K562 (cell line): ENCODE results near the gene NCL. TPM values are rescaled to one million over a fixed set of nuclear protein-coding genes. Genes with fewer than 3 reads are reported as not detected.

ENCODE experiments used
- ATAC-seq: fragments of 200-7000 bp; cut with Tn5 transposase; 3 replicates; pipeline ENCODE4 v1.9.1; 2020; ENCODE audit warnings: moderate library complexity
- Bru-seq: library from RNA; stranded (reverse); fragments of 400-500 nt; gene quantifications from one replicate; lab custom pipeline; 2021; lab: Mats Ljungman, UMichigan
- BruChase-seq, 2 experiments: library from RNA; stranded (reverse); fragments of 400-500 nt; gene quantifications; one replicate each; lab custom pipeline; 2021; lab: Mats Ljungman, UMichigan
- BruUV-seq: library from RNA; stranded (reverse); fragments of 400-500 nt; replicated peaks from 2 replicates; lab custom pipeline; 2021; lab: Mats Ljungman, UMichigan
- CTCF ChIA-PET: fragments of 300-600 bp; formaldehyde crosslinking; extraction: SDS; loops from one replicate; lab custom pipeline; 2021; ENCODE audit warnings: low intra/inter-chr PET ratio; lab: Yijun Ruan, JAX
- POLR2A ChIA-PET: fragments of 300-600, 350-650 bp; sonication (Branson Sonifier 250); formaldehyde crosslinking; extraction: SDS; loops from one replicate; lab custom pipeline; 2021; ENCODE audit warnings: antibody characterized with exemption, inconsistent platforms; lab: Yijun Ruan, JAX
- DNase-seq, 4 experiments: peaks; one replicate each; pipeline versions ENCODE4 v3.0.0 to v3.0.0-alpha.2; 2011 to 2018; ENCODE audit warnings: low spot score in 3 of 4, mixed read lengths in 3 of 4; ENCODE audit errors: extremely low read depth in 1 of 4
- FAIRE-seq: peaks from 2 replicates; lab custom pipeline; 2011; peaks lifted over from hg19 to GRCh38; lab: Jason Lieb, UNC
- H2AFZ ChIP-seq: 2 replicates; pipeline ENCODE4 v1.6.0; 2011; ENCODE audit warnings: low read depth, low read length, control low read depth, inconsistent platforms
- H3K27ac ChIP-seq: fragments of 200-600 bp; 3 replicates; pipeline ENCODE4 v1.8.0; 2011; ENCODE audit warnings: low read depth, mild to moderate bottlenecking, control low read depth, inconsistent platforms, low read length, moderate library complexity, mixed read lengths; ENCODE audit errors: extremely low read depth
- H3K27me3 ChIP-seq, 2 experiments: fragments of 300-600 bp in 1 of 2; 2 replicates in 1 of 2; 3 replicates in 1 of 2; pipeline versions ENCODE4 v1.6.0 to v1.8.0; 2011; ENCODE audit warnings: inconsistent platforms in 2 of 2, low read length in 2 of 2, mild to moderate bottlenecking in 1 of 2, mixed read lengths in 1 of 2, moderate library complexity in 1 of 2; ENCODE audit not compliant: control insufficient read depth in 2 of 2, insufficient read depth in 2 of 2
- H3K36me3 ChIP-seq: fragments of 300-600 bp; 3 replicates; pipeline ENCODE4 v1.8.0; 2011; ENCODE audit warnings: mild to moderate bottlenecking, low read length, inconsistent platforms; ENCODE audit not compliant: control insufficient read depth, insufficient read depth
- H3K4me1 ChIP-seq, 2 experiments: fragments of 200-600 bp in 1 of 2; replicated peaks in 1 of 2; 2 replicates in 1 of 2; 3 replicates in 1 of 2; pipeline versions ENCODE4 v1.5.1 to v1.8.0; 2011; ENCODE audit warnings: inconsistent platforms in 2 of 2, low read length in 2 of 2, mild to moderate bottlenecking in 1 of 2, mixed read lengths in 1 of 2, moderate library complexity in 1 of 2; ENCODE audit not compliant: control insufficient read depth in 2 of 2, insufficient read depth in 2 of 2
- H3K4me2 ChIP-seq: 2 replicates; pipeline ENCODE4 v1.6.1; 2011; ENCODE audit warnings: low read length, control low read depth, inconsistent platforms, mixed read lengths; ENCODE audit not compliant: insufficient read depth
- H3K4me3 ChIP-seq: fragments of 200-600 bp; sonication (generic), shearing (Covaris generic); 2 replicates; pipeline ENCODE4 v1.5.1; 2016; ENCODE audit warnings: control low read depth, inconsistent platforms
- H3K79me2 ChIP-seq: fragments of 200-600 bp; 3 replicates; pipeline ENCODE4 v1.8.0; 2011; ENCODE audit warnings: low read length, inconsistent platforms; ENCODE audit not compliant: control insufficient read depth, insufficient read depth
- H3K9ac ChIP-seq, 2 experiments: 2 replicates each; pipeline versions ENCODE4 v1.6.0 to v1.6.1; 2011; ENCODE audit warnings: low read depth in 2 of 2, low read length in 2 of 2, control low read depth in 1 of 2, inconsistent platforms in 1 of 2, mild to moderate bottlenecking in 1 of 2, mixed read lengths in 1 of 2; ENCODE audit not compliant: insufficient read depth in 1 of 2
- H3K9me1 ChIP-seq: one replicate; pipeline ENCODE4 v1.6.0; 2011; ENCODE audit warnings: inconsistent platforms, mild to moderate bottlenecking, low read length, moderate library complexity; ENCODE audit not compliant: control insufficient read depth, insufficient read depth
- H3K9me3 ChIP-seq: replicated peaks from 2 replicates; pipeline ENCODE4 v1.5.1; 2011; ENCODE audit warnings: low read depth, low read length, inconsistent platforms; ENCODE audit not compliant: control insufficient read depth, insufficient read depth
- H4K20me1 ChIP-seq: replicated peaks from 2 replicates; pipeline ENCODE4 v1.6.1; 2011; ENCODE audit warnings: low read length, inconsistent platforms, mixed read lengths; ENCODE audit not compliant: control insufficient read depth, insufficient read depth
- ATF1 ChIP-seq, 2 experiments: fragments of 450-650 bp in 1 of 2; IDR thresholded peaks; 2 replicates each; pipeline ENCODE4 v1.6.1; 2016; ENCODE audit warnings: missing compliant biosample characterization in 1 of 2, missing genetic modification characterization in 1 of 2
- CBX1 ChIP-seq: sonication (generic); IDR thresholded peaks from 2 replicates; pipeline ENCODE4 v1.6.1; 2016; ENCODE audit warnings: antibody characterized with exemption, low read depth, mild to moderate bottlenecking
- CHAMP1 ChIP-seq: fragments of 450-650 bp; IDR thresholded peaks from 2 replicates; pipeline ENCODE4 v1.6.1; 2016; ENCODE audit warnings: mild to moderate bottlenecking
- ETS2 ChIP-seq: IDR thresholded peaks from 2 replicates; pipeline ENCODE4 v1.6.1; 2016; ENCODE audit warnings: borderline replicate concordance, missing genetic modification characterization, mild to moderate bottlenecking, moderate library complexity, missing compliant biosample characterization; ENCODE audit not compliant: poor library complexity, severe bottlenecking
- MAX ChIP-seq: sonication (generic); formaldehyde crosslinking; IDR thresholded peaks from 2 replicates; pipeline ENCODE4 v1.9.0; 2022; ENCODE audit warnings: mild to moderate bottlenecking, missing genetic modification reagents
- POLR2AphosphoS2 ChIP-seq: IDR thresholded peaks from 2 replicates; pipeline ENCODE4 v1.6.1; 2012; ENCODE audit warnings: low read length, improper control_type of control experiment
- TAF15 ChIP-seq: fragments of 200-400 bp; formaldehyde crosslinking; IDR thresholded peaks from 2 replicates; pipeline ENCODE4 v1.6.1; 2017; ENCODE audit warnings: mild to moderate bottlenecking, low read depth, low read length, moderate library complexity
- TARDBP ChIP-seq: fragments of 450-650 bp; IDR thresholded peaks from 2 replicates; pipeline ENCODE4 v1.6.1; 2016
- ZNF639 ChIP-seq, 2 experiments: fragments of 200-800 bp in 1 of 2; sonication (Bioruptor generic) in 1 of 2; sonication (generic) in 1 of 2; formaldehyde crosslinking in 1 of 2; IDR thresholded peaks in 1 of 2; conservative IDR thresholded peaks in 1 of 2; 2 replicates each; pipeline versions ENCODE4 v1.5.0 to v1.6.1; 2016 to 2020; ENCODE audit warnings: missing compliant biosample characterization in 1 of 2, missing genetic modification characterization in 1 of 2, missing genetic modification reagents in 1 of 2
- WGBS: fragments of 100-300 bp; shearing (Covaris generic); methylation state at CpG from one replicate; pipeline ENCODE4 v1.1.6; 2016; ENCODE audit warnings: low coverage, mixed read lengths; ENCODE audit not compliant: insufficient coverage; ENCODE audit errors: missing lambda C conversion rate; 5-methylcytosine and 5-hydroxymethylcytosine counted together
- in situ Hi-C: fragments of 300-500 bp; cut with MboI; formaldehyde crosslinking; loops from 4 replicates; pipeline ENCODE4 v1.15.0; 2018; ENCODE audit warnings: inconsistent platforms, mixed read lengths
- intact Hi-C: fragments of 100-400 bp; cut with micrococcal nuclease; formaldehyde crosslinking; loops from 2 replicates; pipeline ENCODE4 v1.14.2; 2022
- long read RNA-seq, 3 experiments: library from polyadenylated mRNA in 2 of 3; library from RNA in 1 of 3; unstranded in 2 of 3; stranded (forward) in 1 of 3; transcript quantifications; one replicate each; pipeline ENCODE4 v2.0.0, GENCODE V29; 2019 to 2022
- polyA minus RNA-seq, 3 experiments: library from RNA; depleted of rRNA, polyadenylated mRNA; stranded (reverse); fragments of >200 nt; gene quantifications; 2 replicates each; pipeline ENCODE4 v1.2.3, GENCODE V29; 2011
- polyA plus RNA-seq, 8 experiments: library from polyadenylated mRNA; depleted of rRNA in 4 of 8; stranded (reverse) in 5 of 8; unstranded in 3 of 8; fragments of >200 nt; fragmentation: Nextera tagmentation in 2 of 8; fragmentation: Illumina TruSeq in 1 of 8; extraction: Ambion mirVana in 2 of 8; extraction: Trizol in 1 of 8; gene quantifications; 2 replicates each; pipeline versions ENCODE4 v1.2.1 to v1.2.3, GENCODE V29; 2011 to 2014; ENCODE audit warnings: inconsistent platforms in 1 of 8, missing spikeins in 1 of 8
- total RNA-seq, 7 experiments: library from RNA; depleted of rRNA in 6 of 7; stranded (reverse); fragments of >200 nt in 6 of 7; fragmentation: Illumina TruSeq in 2 of 7; extraction: Trizol in 2 of 7; gene quantifications; 2 replicates each; pipeline versions ENCODE4 v1.2.1 to v1.2.3, GENCODE V29; 2011 to 2021; ENCODE audit warnings: low replicate concordance in 1 of 7

Gene NCL
- 134 and 401 TPM in 2 replicates for total RNA-seq (2011; cell fraction: chromatin; rRNA removed; ENCODE audit: low replicate concordance)
- 48.9 and 57.2 TPM in 2 replicates for total RNA-seq (2011; cell fraction: nucleolus; rRNA removed)
- 121 and 139 TPM in 2 replicates for total RNA-seq (2011; cell fraction: nucleoplasm; rRNA removed)
- 327 and 460 TPM in 2 replicates for total RNA-seq (2014; rRNA removed)
- 463 and 510 TPM in 2 replicates for total RNA-seq (2014; rRNA removed; fragmentation: Illumina TruSeq; extraction: Trizol)
- total RNA-seq (2015; rRNA removed; fragmentation: Illumina TruSeq; extraction: Trizol), result 315 and 361 TPM in 2 replicates
- 530 and 589 TPM in 2 replicates for total RNA-seq (2021)
- 130 and 194 TPM in 2 replicates for polyA plus RNA-seq (2011; rRNA removed)
- polyA plus RNA-seq (2011; cell fraction: cytosol; rRNA removed), result 35.3 and 59.4 TPM in 2 replicates
- 92.8 and 111 TPM in 2 replicates for polyA plus RNA-seq (2011; cell fraction: nucleus; rRNA removed)
- polyA plus RNA-seq (2012), result 251 and 327 TPM in 2 replicates
- polyA plus RNA-seq (2014; fragmentation: Illumina TruSeq; extraction: Trizol), result 609 and 732 TPM in 2 replicates
- polyA plus RNA-seq (2014; fragmentation: Nextera tagmentation; extraction: Ambion mirVana), result 10 to 100 TPM; 80.9 to 92.9 TPM
- polyA plus RNA-seq (2014; rRNA removed), result 440 and 520 TPM in 2 replicates
- polyA minus RNA-seq (2011; rRNA and poly(A)+ RNA removed), result 335 and 337 TPM in 2 replicates
- polyA minus RNA-seq (2011; cell fraction: cytosol; rRNA and poly(A)+ RNA removed), result 118 and 138 TPM in 2 replicates
- polyA minus RNA-seq (2011; cell fraction: nucleus; rRNA and poly(A)+ RNA removed), result 47.0 and 106 TPM in 2 replicates
- Bru-seq, nascent RNA, result percentile 99 among the genes with signal in this experiment
- BruChase-seq, experiment 1, labeled RNA remaining after a 2-hour chase, result percentile 100 among the genes with signal in this experiment
- BruChase-seq, experiment 2, labeled RNA remaining after a 6-hour chase, result percentile 100 among the genes with signal in this experiment
- long read RNA-seq, experiment 1, full-length matches to known transcripts, result 1,395 of 1,957 reads
- long read RNA-seq, experiment 1, partial matches to known transcripts, result 476 of 1,957 reads
- long read RNA-seq, experiment 1, other reads (novel, unspliced or antisense), result 86 of 1,957 reads
- long read RNA-seq, experiment 2, full-length matches to known transcripts, result 24 of 612 reads
- long read RNA-seq, experiment 2, partial matches to known transcripts, result 558 of 612 reads
- long read RNA-seq, experiment 2, other reads (novel, unspliced or antisense), result 30 of 612 reads
- long read RNA-seq, experiment 3, full-length matches to known transcripts, result 304 of 588 reads
- long read RNA-seq, experiment 3, partial matches to known transcripts, result 258 of 588 reads
- long read RNA-seq, experiment 3, other reads (novel, unspliced or antisense), result 26 of 588 reads

GRCh38 chr2:231463698-231464575, at the start of gene NCL:
NCL (minus strand) TSS chr2:231464484; CDS start chr2:231464353, 131 bp downstream.
- intact Hi-C loops, result loop anchor here (10.0 kb wide), 1 partner anchor 321 kb away; the partner anchor contains the start of genes COPS7B and PDE6D
- Histone ChIP-seq H3K36me3 (peaks cover 48% of the 10 kb centered on the region), H2AFZ (peak within 1 kb of the TSS; percentile 89), H3K27me3 (no peaks in the 10 kb centered on the region), H3K4me1 (peaks cover 13 to 32% of the 10 kb centered on the region in 2 experiments; a peak in 4 of 5 replicates), H3K27ac (peak within 1 kb of the TSS; percentile 96), H3K4me2 (peak within 1 kb of the TSS; percentile 86), H3K9me1 (peaks cover 5% of the 10 kb centered on the region), H3K79me2 (peaks cover 63% of the 10 kb centered on the region), H3K9me3 (no peaks in the 10 kb centered on the region), H4K20me1 (peaks cover 31% of the 10 kb centered on the region), H3K9ac (peak within 1 kb of the TSS; percentile 95 to 100), H3K4me3 (peak within 1 kb of the TSS; percentile 77)
- FAIRE-seq, result peak; percentile 90
- ATAC-seq, result peak; percentile 94
- no TSS peak for BruUV-seq
- DNase-seq, result peak; percentile 60 to 77 (median 67)
- in situ Hi-C loops, result no loop called here
- WGBS, result under 1% methylated on average over 58 of the region's 102 CpGs
- ChIA-PET POLR2A (interaction anchor here (0.5 to 7.9 kb wide), 31 partner anchors 9 to 642 kb away, joined by 3 to 95 read pairs (median 3); partner anchors contain the start of gene PSMD1), CTCF (no interaction called here)
- TF ChIP-seq ZNF639 (CRISPR knock-in tag; conservative IDR thresholded peaks at IDR 0.05 in 1 of 2, IDR thresholded peaks at IDR 0.05 in 1 of 2) (no peak; a peak in 2 of 4 replicates), CBX1 (peak; percentile 96; the same call in 1 of the 2 replicates), ETS2 (tag) (no peak), MAX (CRISPR knock-in tag) (peak; percentile 99), POLR2AphosphoS2 (peak; percentile 84; the same call in 1 of the 2 replicates), CHAMP1 (no peak), ATF1 (CRISPR knock-in tag; IDR thresholded peaks at IDR 0.05) (no peak), ATF1 (tag; IDR thresholded peaks at IDR 0.05) (peak; percentile 74), TARDBP (peak; percentile 52; the same call in 1 of the 2 replicates), TAF15 (no peak)
